ENCODE data around the gene TLR2.

DNA sequence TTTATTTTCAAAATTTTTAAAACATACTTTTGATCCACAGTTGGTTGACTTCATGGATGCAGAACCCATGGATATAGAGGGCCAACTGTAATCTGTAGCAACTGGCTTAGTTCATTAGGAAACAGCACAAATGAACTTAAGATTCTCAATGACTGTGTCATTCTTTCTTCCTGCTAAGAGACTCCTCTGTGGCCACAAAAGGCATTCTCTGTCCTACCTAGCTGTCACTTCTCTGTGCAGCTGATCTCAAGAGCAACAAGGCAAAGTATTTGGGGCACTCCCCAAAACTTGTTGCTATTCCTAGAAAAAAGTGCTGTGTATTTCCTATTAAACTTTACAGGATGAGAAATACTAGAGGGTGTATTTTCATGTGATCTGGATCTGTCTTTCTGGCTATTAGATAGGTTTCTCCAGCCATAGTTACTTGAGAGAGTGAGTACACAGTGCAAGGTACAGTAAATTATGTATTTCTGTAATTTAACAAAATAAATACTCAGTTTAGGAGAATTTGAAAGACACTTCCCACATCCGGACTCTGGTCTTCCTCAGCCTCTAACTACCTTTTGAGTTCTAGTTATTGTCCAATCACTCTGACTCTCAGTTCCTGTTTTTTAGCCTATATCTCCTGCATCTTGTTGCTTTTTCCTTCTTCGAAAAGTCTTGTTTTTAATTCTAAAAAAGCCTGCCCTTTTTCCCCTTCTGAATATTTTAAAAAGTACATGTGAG is 21.8 kb downstream of the TLR2 start:
- TF ChIP-seq POLR2A (IDR thresholded peaks at IDR 0.05; ENCODE audit: low read depth, low read length) = no peak
- no peak for TF ChIP-seq POLR2AphosphoS5 (IDR thresholded peaks at IDR 0.05; ENCODE audit: low read depth, low read length)

Data from GM12892 (cell line).